H1 (cell line): ENCODE data around the gene C1orf21. TPM values are rescaled to one million over a fixed set of nuclear protein-coding genes. Genes with fewer than 3 reads are reported as not detected.

ENCODE experiments used
- CTCF ChIA-PET: fragments of 300-600 bp; sonication (Branson Sonifier 250); formaldehyde crosslinking; loops from one replicate; lab custom pipeline; 2021; ENCODE audit not compliant: partially characterized antibody; lab: Charles Lee
- POLR2A ChIA-PET: fragments of 300-600 bp; sonication (Branson Sonifier 250); formaldehyde crosslinking; loops from one replicate; lab custom pipeline; 2021; ENCODE audit warnings: inconsistent platforms; ENCODE audit not compliant: partially characterized antibody; lab: Charles Lee
- DNase-seq, 2 experiments: peaks; one replicate each; pipeline versions ENCODE4 v3.0.0 to v3.0.0-alpha.2; 2010 to 2022; ENCODE audit warnings: low spot score in 2 of 2, low read depth in 1 of 2, mixed read lengths in 1 of 2
- FAIRE-seq: peaks from 2 replicates; lab custom pipeline; 2011; peaks lifted over from hg19 to GRCh38; lab: Jason Lieb, UNC
- H2AFZ ChIP-seq: 2 replicates; pipeline ENCODE4 v1.8.1; 2012; ENCODE audit warnings: low read length, inconsistent platforms
- H2AK5ac ChIP-seq: 2 replicates; pipeline ENCODE4 v1.6.1; 2013; ENCODE audit warnings: low read depth, low read length
- H2BK120ac ChIP-seq: replicated peaks from 2 replicates; pipeline ENCODE3; 2013; ENCODE audit warnings: low read depth, low read length, inconsistent platforms
- H2BK12ac ChIP-seq: 2 replicates; pipeline ENCODE4 v1.6.1; 2013; ENCODE audit warnings: low read depth, low read length
- H2BK15ac ChIP-seq: 2 replicates; pipeline ENCODE4 v1.6.1; 2013; ENCODE audit warnings: low read length
- H2BK20ac ChIP-seq: 2 replicates; pipeline ENCODE4 v1.6.1; 2013; ENCODE audit warnings: low read length
- H2BK5ac ChIP-seq: 2 replicates; pipeline ENCODE4 v1.6.1; 2013; ENCODE audit warnings: low read depth, low read length
- H3K14ac ChIP-seq: 2 replicates; pipeline ENCODE4 v1.6.1; 2013; ENCODE audit warnings: inconsistent platforms; ENCODE audit not compliant: insufficient read length
- H3K18ac ChIP-seq: 2 replicates; pipeline ENCODE4 v1.6.1; 2013; ENCODE audit warnings: low read length; ENCODE audit errors: extremely low read depth
- H3K23ac ChIP-seq: 2 replicates; pipeline ENCODE4 v1.6.1; 2013; ENCODE audit warnings: inconsistent platforms; ENCODE audit not compliant: insufficient read length
- H3K23me2 ChIP-seq: 2 replicates; pipeline ENCODE4 v1.6.1; 2013; ENCODE audit warnings: low read depth, low read length
- H3K27ac ChIP-seq: 2 replicates; pipeline ENCODE4 v1.6.1; 2011; ENCODE audit warnings: low read depth, low read length, inconsistent platforms
- H3K27me3 ChIP-seq, 4 experiments: replicated peaks in 1 of 4; 1 replicate in 1 of 4; 2 replicates in 3 of 4; pipeline versions ENCODE4 v1.6.1 to v1.8.1; 2011 to 2013; ENCODE audit warnings: low read length in 3 of 4, mild to moderate bottlenecking in 3 of 4, inconsistent platforms in 2 of 4, mixed read lengths in 2 of 4, moderate library complexity in 1 of 4; ENCODE audit not compliant: control insufficient read depth in 3 of 4, insufficient read depth in 3 of 4; ENCODE audit errors: extremely low read depth in 1 of 4
- H3K36me3 ChIP-seq, 4 experiments: 2 replicates each; pipeline versions ENCODE4 v1.6.1 to v1.8.1; 2011 to 2013; ENCODE audit warnings: mild to moderate bottlenecking in 4 of 4, low read length in 3 of 4, moderate library complexity in 2 of 4, control low read depth in 1 of 4, inconsistent platforms in 1 of 4; ENCODE audit not compliant: insufficient read depth in 4 of 4, control insufficient read depth in 2 of 4
- H3K4ac ChIP-seq: replicated peaks from 2 replicates; pipeline ENCODE3; 2013; ENCODE audit warnings: low read length, low read depth, mixed read lengths, inconsistent platforms; ENCODE audit not compliant: insufficient read length
- H3K4me1 ChIP-seq, 4 experiments: replicated peaks in 1 of 4; 1 replicate in 1 of 4; 2 replicates in 3 of 4; pipeline versions ENCODE4 v1.6.1 to v1.8.1; 2011 to 2013; ENCODE audit warnings: low read length in 3 of 4, inconsistent platforms in 2 of 4, mixed read lengths in 1 of 4; ENCODE audit not compliant: insufficient read depth in 4 of 4, control insufficient read depth in 3 of 4
- H3K4me2 ChIP-seq, 2 experiments: 2 replicates each; pipeline versions ENCODE4 v1.6.1 to v1.8.1; 2011 to 2013; ENCODE audit warnings: low read depth in 2 of 2, low read length in 2 of 2, control low read depth in 1 of 2, inconsistent platforms in 1 of 2, mild to moderate bottlenecking in 1 of 2; ENCODE audit not compliant: insufficient read depth in 1 of 2
- H3K4me3 ChIP-seq, 4 experiments: fragments of 200-600, 300-600 bp in 1 of 4; sonication (generic), shearing (Covaris generic), sonication (Bioruptor Twin) in 1 of 4; 2 replicates each; pipeline versions ENCODE4 v1.5.1 to v1.8.1; 2011 to 2016; ENCODE audit warnings: low read length in 4 of 4, low read depth in 3 of 4, control low read depth in 2 of 4, inconsistent platforms in 2 of 4, mild to moderate bottlenecking in 2 of 4, mixed read lengths in 1 of 4, moderate library complexity in 1 of 4; ENCODE audit not compliant: insufficient read depth in 2 of 4; ENCODE audit errors: extremely low read depth in 1 of 4
- H3K56ac ChIP-seq: replicated peaks from 2 replicates; pipeline ENCODE3; 2013; ENCODE audit warnings: low read depth, mild to moderate bottlenecking, mixed read lengths, low read length, inconsistent platforms; ENCODE audit not compliant: insufficient read length
- H3K79me1 ChIP-seq: 2 replicates; pipeline ENCODE4 v1.6.1; 2013; ENCODE audit warnings: low read depth, low read length, control low read depth
- H3K79me2 ChIP-seq, 2 experiments: 2 replicates each; pipeline versions ENCODE4 v1.6.1 to v1.8.1; 2012 to 2013; ENCODE audit warnings: low read length in 2 of 2, mild to moderate bottlenecking in 2 of 2, inconsistent platforms in 1 of 2; ENCODE audit not compliant: insufficient read depth in 2 of 2, control insufficient read depth in 1 of 2
- H3K9ac ChIP-seq, 4 experiments: replicated peaks in 1 of 4; 1 replicate in 1 of 4; 2 replicates in 3 of 4; pipeline versions ENCODE4 v1.6.1 to v1.8.1; 2011 to 2013; ENCODE audit warnings: low read depth in 3 of 4, low read length in 3 of 4, control low read depth in 2 of 4, mild to moderate bottlenecking in 2 of 4, moderate library complexity in 2 of 4, inconsistent platforms in 1 of 4; ENCODE audit errors: extremely low read depth in 1 of 4
- H3K9me3 ChIP-seq, 2 experiments: 2 replicates each; pipeline versions ENCODE4 v1.6.1 to v1.8.1; 2012 to 2013; ENCODE audit warnings: mild to moderate bottlenecking in 2 of 2, moderate library complexity in 2 of 2, control low read depth in 1 of 2, inconsistent platforms in 1 of 2, low read depth in 1 of 2, low read length in 1 of 2, mixed read lengths in 1 of 2; ENCODE audit not compliant: insufficient read depth in 2 of 2
- H4K20me1 ChIP-seq, 2 experiments: replicated peaks in 1 of 2; 2 replicates each; pipeline versions ENCODE3 to v1.8.1; 2011 to 2013; ENCODE audit warnings: inconsistent platforms in 2 of 2, low read length in 2 of 2, mild to moderate bottlenecking in 1 of 2; ENCODE audit not compliant: insufficient read depth in 2 of 2, control insufficient read depth in 1 of 2
- H4K5ac ChIP-seq: 2 replicates; pipeline ENCODE4 v1.6.1; 2013; ENCODE audit warnings: low read length, low read depth, mixed read lengths, inconsistent platforms; ENCODE audit not compliant: insufficient read length
- H4K8ac ChIP-seq: 2 replicates; pipeline ENCODE4 v1.8.0; 2013; ENCODE audit warnings: mild to moderate bottlenecking, moderate library complexity, low read length, inconsistent platforms; ENCODE audit not compliant: insufficient read depth; ENCODE audit errors: extremely low read depth
- H4K91ac ChIP-seq: replicated peaks from 2 replicates; pipeline ENCODE3; 2013; ENCODE audit warnings: low read length, mixed read lengths, inconsistent platforms; ENCODE audit not compliant: insufficient read length
- SP4 ChIP-seq: IDR thresholded peaks from 2 replicates; pipeline ENCODE4 v1.6.1; 2012; ENCODE audit warnings: low read length, inconsistent platforms
- TEAD4 ChIP-seq: IDR thresholded peaks from 2 replicates; pipeline ENCODE4 v1.6.1; 2012; ENCODE audit warnings: low read depth, low read length, inconsistent platforms, mixed read lengths
- WGBS, 2 experiments: shearing (Covaris generic) in 1 of 2; methylation state at CpG; one replicate each; pipeline versions ENCODE4 v1.1.6 to v1.1.7; 2013 to 2015; ENCODE audit warnings: low lambda C conversion rate in 2 of 2, mixed read lengths in 2 of 2, inconsistent platforms in 1 of 2, low coverage in 1 of 2, missing lambda C conversion rate in 1 of 2; ENCODE audit not compliant: insufficient replicate concordance in 2 of 2, insufficient coverage in 1 of 2, insufficient read length in 1 of 2; ENCODE audit errors: extremely low coverage in 1 of 2, missing lambda C conversion rate in 1 of 2; 5-methylcytosine and 5-hydroxymethylcytosine counted together
- polyA plus RNA-seq, 7 experiments: library from polyadenylated mRNA; depleted of rRNA in 3 of 7; stranded (reverse) in 5 of 7; unstranded in 2 of 7; fragments of >200 nt in 5 of 7; fragments of 200-250 nt in 2 of 7; gene quantifications; 1 replicate in 5 of 7; 2 replicates in 1 of 7; 4 replicates in 1 of 7; pipeline versions ENCODE4 v1.2.1 to v1.2.3, GENCODE V29; 2011 to 2013; ENCODE audit warnings: missing spikeins in 2 of 7, mixed read lengths in 2 of 7
- total RNA-seq: library from RNA; stranded (reverse); fragmentation: NEBNext Ultra II Directional; extraction: Animal tissue kit (Norgen Biotek cat#: 25700); gene quantifications from 2 replicates; pipeline ENCODE4 v1.2.1, GENCODE V29; 2021
- TF ChIP-seq, protein P1 (sequence below), 3 experiments: IDR thresholded peaks; 1 replicate in 2 of 3; 2 replicates in 1 of 3; pipeline versions ENCODE4 v1.5.1 to v1.6.1; 2011; ENCODE audit warnings: low read length in 3 of 3, mild to moderate bottlenecking in 3 of 3, inconsistent platforms in 2 of 3, low read depth in 1 of 3, moderate library complexity in 1 of 3; ENCODE audit not compliant: insufficient read depth in 1 of 3; ENCODE audit errors: control extremely low read depth in 1 of 3

C1orf21 gene
- total and polyA plus RNA-seq, 2 of the 8 experiments (the other 6 are each of a cell fraction or from before 2014, with no cell fraction given) = 16.6 to 51.0 TPM

- H3K23me2 ChIP-seq = no peaks in the 10 kb centered on the region
- H3K4me1 ChIP-seq = peaks cover 0 to 7% (median 2%) of the 10 kb centered on the region in 4 experiments; a peak in 2 of 7 replicates
- no peak overlapping the region for H2AK5ac ChIP-seq
- H4K5ac ChIP-seq = no peak overlapping the region
- no peak overlapping the region for H2BK120ac ChIP-seq
- H3K36me3 ChIP-seq = peaks cover 0 to 3% (median 0%) of the 10 kb centered on the region in 4 experiments; a peak in 1 of 8 replicates
- no peaks in the 10 kb centered on the region for H3K79me1 ChIP-seq
- H3K79me2 ChIP-seq = no peaks in the 10 kb centered on the region
- no peak for FAIRE-seq
- no peak overlapping the region for H3K18ac ChIP-seq
- no peak overlapping the region for H2BK5ac ChIP-seq
- no peaks in the 10 kb centered on the region for H3K9me3 ChIP-seq
- H3K23ac ChIP-seq = no peak overlapping the region
- H3K4me3 ChIP-seq = no peak overlapping the region
- no peak overlapping the region for H3K4ac ChIP-seq
- H3K14ac ChIP-seq = no peak overlapping the region
- no peaks in the 10 kb centered on the region for H4K20me1 ChIP-seq
- H3K9ac ChIP-seq = no peak overlapping the region
- H3K4me2 ChIP-seq = no peak overlapping the region
- TF ChIP-seq TEAD4 (no peak), SP4 (no peak)
- TF ChIP-seq, protein P1, sequence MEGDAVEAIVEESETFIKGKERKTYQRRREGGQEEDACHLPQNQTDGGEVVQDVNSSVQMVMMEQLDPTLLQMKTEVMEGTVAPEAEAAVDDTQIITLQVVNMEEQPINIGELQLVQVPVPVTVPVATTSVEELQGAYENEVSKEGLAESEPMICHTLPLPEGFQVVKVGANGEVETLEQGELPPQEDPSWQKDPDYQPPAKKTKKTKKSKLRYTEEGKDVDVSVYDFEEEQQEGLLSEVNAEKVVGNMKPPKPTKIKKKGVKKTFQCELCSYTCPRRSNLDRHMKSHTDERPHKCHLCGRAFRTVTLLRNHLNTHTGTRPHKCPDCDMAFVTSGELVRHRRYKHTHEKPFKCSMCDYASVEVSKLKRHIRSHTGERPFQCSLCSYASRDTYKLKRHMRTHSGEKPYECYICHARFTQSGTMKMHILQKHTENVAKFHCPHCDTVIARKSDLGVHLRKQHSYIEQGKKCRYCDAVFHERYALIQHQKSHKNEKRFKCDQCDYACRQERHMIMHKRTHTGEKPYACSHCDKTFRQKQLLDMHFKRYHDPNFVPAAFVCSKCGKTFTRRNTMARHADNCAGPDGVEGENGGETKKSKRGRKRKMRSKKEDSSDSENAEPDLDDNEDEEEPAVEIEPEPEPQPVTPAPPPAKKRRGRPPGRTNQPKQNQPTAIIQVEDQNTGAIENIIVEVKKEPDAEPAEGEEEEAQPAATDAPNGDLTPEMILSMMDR (IDR thresholded peaks at IDR 0.05; ENCODE audit: control extremely low read depth in 1 of 3, insufficient read depth in 1 of 3, low read depth in 1 of 3, low read length in 3 of 3) = no peak
- TF ChIP-seq, all 59 proteins: peak for 0
- H2BK12ac ChIP-seq = no peak overlapping the region
- no peak overlapping the region for H2BK20ac ChIP-seq
- H4K91ac ChIP-seq = no peak overlapping the region
- H3K27me3 ChIP-seq = no peaks in the 10 kb centered on the region
- ChIA-PET POLR2A (no interaction called here), CTCF (no interaction called here)
- no peak overlapping the region for H3K27ac ChIP-seq
- 83% methylated on average over 4 of the region's 4 CpGs; no CpG with 5 or more reads in 1 of the 2 experiments for WGBS, 2 experiments
- no peak overlapping the region for H4K8ac ChIP-seq
- no peak for DNase-seq
- H3K56ac ChIP-seq = no peak overlapping the region
- H2BK15ac ChIP-seq = no peak overlapping the region
- no peak overlapping the region for H2AFZ ChIP-seq
Observed at GRCh38 chr1:184608581-184608980, 221.8 kb downstream of the C1orf21 start.
